H9 (cell line): ENCODE data around the gene NPS. TPM values are rescaled to one million over a fixed set of nuclear protein-coding genes. Genes with fewer than 3 reads are reported as not detected.

Source experiments
- DNase-seq: peaks from one replicate; pipeline ENCODE4 v3.0.0-alpha.2; 2017
- H2AFZ ChIP-seq: one replicate; pipeline ENCODE4 v1.6.1; 2013; ENCODE audit warnings: mild to moderate bottlenecking, low read length, control low read depth, moderate library complexity
- H2AK5ac ChIP-seq: 2 replicates; pipeline ENCODE4 v1.6.1; 2013; ENCODE audit warnings: low read length, control low read depth, mixed read lengths; ENCODE audit not compliant: insufficient read length
- H2BK120ac ChIP-seq: one replicate; pipeline ENCODE4 v1.6.1; 2013; ENCODE audit warnings: low read depth, mild to moderate bottlenecking, low read length, control low read depth, inconsistent platforms; ENCODE audit not compliant: poor library complexity, severe bottlenecking
- H2BK12ac ChIP-seq: 2 replicates; pipeline ENCODE4 v1.6.1; 2013; ENCODE audit warnings: low read length, control low read depth, mixed read lengths, low read depth; ENCODE audit not compliant: insufficient read length
- H2BK15ac ChIP-seq: 2 replicates; pipeline ENCODE4 v1.6.1; 2013; ENCODE audit warnings: low read depth, low read length, control low read depth
- H2BK20ac ChIP-seq: one replicate; pipeline ENCODE4 v1.6.1; 2013; ENCODE audit warnings: low read depth, mild to moderate bottlenecking, low read length, control low read depth, inconsistent platforms; ENCODE audit not compliant: poor library complexity, severe bottlenecking
- H2BK5ac ChIP-seq: 2 replicates; pipeline ENCODE4 v1.6.1; 2013; ENCODE audit warnings: low read length, control low read depth, mixed read lengths; ENCODE audit not compliant: insufficient read length
- H3K14ac ChIP-seq: 2 replicates; pipeline ENCODE4 v1.6.1; 2013; ENCODE audit warnings: low read length, control low read depth; ENCODE audit not compliant: insufficient read depth
- H3K18ac ChIP-seq: 2 replicates; pipeline ENCODE4 v1.6.1; 2013; ENCODE audit warnings: low read depth, mild to moderate bottlenecking, mixed read lengths, low read length, control low read depth; ENCODE audit not compliant: insufficient read length
- H3K23ac ChIP-seq: 2 replicates; pipeline ENCODE4 v1.6.1; 2013; ENCODE audit warnings: low read length, control low read depth, mixed read lengths, low read depth; ENCODE audit not compliant: insufficient read length
- H3K23me2 ChIP-seq: 2 replicates; pipeline ENCODE4 v1.6.1; 2013; ENCODE audit warnings: low read depth, mild to moderate bottlenecking, mixed read lengths, low read length, control low read depth; ENCODE audit not compliant: insufficient read length, poor library complexity, severe bottlenecking
- H3K27ac ChIP-seq: 2 replicates; pipeline ENCODE4 v1.5.1; 2013; ENCODE audit warnings: low read length, control low read depth, mixed read lengths, low read depth; ENCODE audit not compliant: insufficient read length
- H3K27me3 ChIP-seq: 2 replicates; pipeline ENCODE4 v1.6.1; 2013; ENCODE audit warnings: low read length, control low read depth, inconsistent platforms; ENCODE audit not compliant: insufficient read depth
- H3K4ac ChIP-seq: 2 replicates; pipeline ENCODE4 v1.6.1; 2013; ENCODE audit warnings: low read depth, mild to moderate bottlenecking, control low read depth, inconsistent platforms, low read length, moderate library complexity
- H3K4me1 ChIP-seq: 2 replicates; pipeline ENCODE4 v1.6.1; 2013; ENCODE audit warnings: low read length, control low read depth, inconsistent platforms; ENCODE audit not compliant: insufficient read depth
- H3K4me2 ChIP-seq: 2 replicates; pipeline ENCODE4 v1.6.1; 2013; ENCODE audit warnings: low read length, control low read depth, mixed read lengths; ENCODE audit not compliant: insufficient read length, insufficient read depth
- H3K56ac ChIP-seq: 2 replicates; pipeline ENCODE4 v1.6.1; 2013; ENCODE audit warnings: low read depth, mild to moderate bottlenecking, mixed read lengths, low read length, control low read depth; ENCODE audit not compliant: insufficient read length
- H3K79me1 ChIP-seq: 2 replicates; pipeline ENCODE4 v1.6.1; 2013; ENCODE audit warnings: low read depth, mild to moderate bottlenecking, moderate library complexity, low read length, control low read depth, inconsistent platforms; ENCODE audit not compliant: insufficient read depth, poor library complexity, severe bottlenecking
- H3K79me2 ChIP-seq: 2 replicates; pipeline ENCODE4 v1.6.1; 2013; ENCODE audit warnings: low read length, control low read depth, inconsistent platforms; ENCODE audit not compliant: insufficient read depth
- H3K9ac ChIP-seq: 2 replicates; pipeline ENCODE4 v1.6.1; 2013; ENCODE audit warnings: low read length, control low read depth, mixed read lengths; ENCODE audit not compliant: insufficient read length; ENCODE audit errors: extremely low read depth
- H3K9me3 ChIP-seq: one replicate; pipeline ENCODE4 v1.6.1; 2013; ENCODE audit warnings: low read depth, low read length, inconsistent platforms; ENCODE audit not compliant: control insufficient read depth
- H3T11ph ChIP-seq: one replicate; pipeline ENCODE4 v1.6.1; 2013; ENCODE audit warnings: mild to moderate bottlenecking, low read length, control low read depth, inconsistent platforms
- H4K20me1 ChIP-seq: one replicate; pipeline ENCODE4 v1.6.1; 2013; ENCODE audit not compliant: control insufficient read depth, insufficient read length, insufficient read depth
- H4K5ac ChIP-seq: 2 replicates; pipeline ENCODE4 v1.6.1; 2013; ENCODE audit warnings: low read depth, mild to moderate bottlenecking, mixed read lengths, low read length, control low read depth; ENCODE audit not compliant: insufficient read length
- H4K8ac ChIP-seq: replicated peaks from 2 replicates; pipeline ENCODE4 v1.6.1; 2013; ENCODE audit warnings: low read length, control low read depth, mixed read lengths, low read depth; ENCODE audit not compliant: insufficient read length
- H4K91ac ChIP-seq: 2 replicates; pipeline ENCODE4 v1.6.1; 2013; ENCODE audit warnings: low read depth, mild to moderate bottlenecking, moderate library complexity, mixed read lengths, low read length, control low read depth; ENCODE audit not compliant: insufficient read length
- H3K27ac Mint-ChIP-seq, 3 experiments: 2 replicates in 2 of 3; 3 replicates in 1 of 3; pipeline ENCODE4 v1.8.0; 2020 to 2021; ENCODE audit warnings: mixed read lengths in 3 of 3, mild to moderate bottlenecking in 1 of 3, moderate library complexity in 1 of 3
- H3K27me3 Mint-ChIP-seq: 2 replicates; pipeline ENCODE4 v1.8.0; 2021; ENCODE audit warnings: low read depth, mild to moderate bottlenecking, moderate library complexity, mixed read lengths
- H3K36me3 Mint-ChIP-seq, 3 experiments: 2 replicates in 2 of 3; 3 replicates in 1 of 3; pipeline ENCODE4 v1.8.0; 2020 to 2021; ENCODE audit warnings: low read depth in 3 of 3, mixed read lengths in 3 of 3; ENCODE audit not compliant: insufficient read depth in 1 of 3
- H3K4me1 Mint-ChIP-seq, 2 experiments: 2 replicates each; pipeline ENCODE4 v1.8.0; 2020; ENCODE audit warnings: mixed read lengths in 2 of 2
- H3K4me3 Mint-ChIP-seq, 2 experiments: 2 replicates in 1 of 2; 3 replicates in 1 of 2; pipeline ENCODE4 v1.8.0; 2020 to 2021; ENCODE audit warnings: mild to moderate bottlenecking in 2 of 2, mixed read lengths in 2 of 2, moderate library complexity in 1 of 2
- H3K9me3 Mint-ChIP-seq, 2 experiments: 2 replicates in 1 of 2; 3 replicates in 1 of 2; pipeline ENCODE4 v1.8.0; 2020; ENCODE audit warnings: mild to moderate bottlenecking in 2 of 2, mixed read lengths in 2 of 2, moderate library complexity in 1 of 2
- WGBS: extraction: QIAGEN DNeasy Blood & Tissue Kit; methylation state at CpG from one replicate; pipeline ENCODE4 v1.1.7; 2013; ENCODE audit warnings: missing lambda C conversion rate, low lambda C conversion rate, mixed read lengths; ENCODE audit not compliant: insufficient read length; ENCODE audit errors: extremely low coverage; 5-methylcytosine and 5-hydroxymethylcytosine counted together
- total RNA-seq: library from RNA; stranded (reverse); gene quantifications from 2 replicates; pipeline ENCODE4 v1.2.1, GENCODE V29; 2021
- TF ChIP-seq, protein P1 (sequence below): fragments of 200-600 bp; sonication (generic); conservative IDR thresholded peaks from 3 replicates; pipeline ENCODE4 v1.8.0; 2021; ENCODE audit warnings: antibody characterized with exemption, mild to moderate bottlenecking

The NPS gene
- total RNA-seq, 1 experiment from 2014 or later = not detected

DNA sequence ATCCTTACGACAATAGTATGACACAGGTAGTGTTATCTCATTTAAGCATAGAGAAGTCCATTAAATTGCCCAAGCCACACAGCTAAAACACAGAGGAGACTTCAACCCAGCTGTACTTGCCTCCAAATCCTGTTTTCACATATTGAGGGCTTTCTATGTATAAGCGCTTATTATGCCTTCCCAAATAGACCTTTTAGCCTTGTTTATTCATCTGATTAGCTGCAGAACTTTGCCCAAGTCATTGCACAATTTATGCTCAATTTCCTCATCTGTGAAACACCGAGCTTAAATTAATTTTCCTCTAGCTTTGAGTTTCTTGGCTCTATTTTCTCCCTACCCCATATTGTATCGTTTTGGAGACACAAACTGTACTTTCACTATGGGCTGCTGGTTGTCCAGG is 15.5 kb downstream of the NPS start:
- TF ChIP-seq, protein P1, sequence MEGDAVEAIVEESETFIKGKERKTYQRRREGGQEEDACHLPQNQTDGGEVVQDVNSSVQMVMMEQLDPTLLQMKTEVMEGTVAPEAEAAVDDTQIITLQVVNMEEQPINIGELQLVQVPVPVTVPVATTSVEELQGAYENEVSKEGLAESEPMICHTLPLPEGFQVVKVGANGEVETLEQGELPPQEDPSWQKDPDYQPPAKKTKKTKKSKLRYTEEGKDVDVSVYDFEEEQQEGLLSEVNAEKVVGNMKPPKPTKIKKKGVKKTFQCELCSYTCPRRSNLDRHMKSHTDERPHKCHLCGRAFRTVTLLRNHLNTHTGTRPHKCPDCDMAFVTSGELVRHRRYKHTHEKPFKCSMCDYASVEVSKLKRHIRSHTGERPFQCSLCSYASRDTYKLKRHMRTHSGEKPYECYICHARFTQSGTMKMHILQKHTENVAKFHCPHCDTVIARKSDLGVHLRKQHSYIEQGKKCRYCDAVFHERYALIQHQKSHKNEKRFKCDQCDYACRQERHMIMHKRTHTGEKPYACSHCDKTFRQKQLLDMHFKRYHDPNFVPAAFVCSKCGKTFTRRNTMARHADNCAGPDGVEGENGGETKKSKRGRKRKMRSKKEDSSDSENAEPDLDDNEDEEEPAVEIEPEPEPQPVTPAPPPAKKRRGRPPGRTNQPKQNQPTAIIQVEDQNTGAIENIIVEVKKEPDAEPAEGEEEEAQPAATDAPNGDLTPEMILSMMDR = no peak
- Mint-ChIP-seq H3K9me3 (no peaks in the 10 kb centered on the region), H3K27me3 (peaks cover 2% of the 10 kb centered on the region; the same call in 1 of the 2 replicates)

More for the DNA sequence above, 15.5 kb downstream of the NPS start:
- Histone ChIP-seq H3K79me2 (no peaks in the 10 kb centered on the region), H3K79me1 (no peaks in the 10 kb centered on the region), H4K8ac (no peak overlapping the region), H4K5ac (no peak overlapping the region), H2BK5ac (no peak overlapping the region), H3K9ac (no peak overlapping the region), H2BK15ac (no peak overlapping the region), H3K14ac (no peak overlapping the region), H4K20me1 (no peaks in the 10 kb centered on the region), H3K18ac (no peak overlapping the region), H3K4ac (no peak overlapping the region), H4K91ac (no peak overlapping the region), H3K27ac (no peak overlapping the region), H3K23ac (no peak overlapping the region), H3K4me2 (no peak overlapping the region), H3T11ph (no peak overlapping the region), H3K56ac (no peak overlapping the region), H2BK12ac (no peak overlapping the region), H3K27me3 (no peaks in the 10 kb centered on the region), H2AFZ (no peak overlapping the region), H3K9me3 (no peaks in the 10 kb centered on the region), H2BK120ac (no peak overlapping the region), H2BK20ac (no peak overlapping the region), H3K4me1 (no peaks in the 10 kb centered on the region), H2AK5ac (no peak overlapping the region), H3K23me2 (no peaks in the 10 kb centered on the region)
- Mint-ChIP-seq H3K4me1 (peaks cover 0 to 4% of the 10 kb centered on the region in 2 experiments; a peak in 2 of 4 replicates), H3K27ac (no peak overlapping the region), H3K36me3 (no peaks in the 10 kb centered on the region), H3K4me3 (no peak overlapping the region)
- no peak for DNase-seq
- no CpG with 5 or more reads among the region's 4 CpGs for WGBS
